ENCODE measurements around the gene TBCB. TPM values are rescaled to one million over a fixed set of nuclear protein-coding genes. Genes with fewer than 3 reads are reported as not detected.

Gene TBCB
- total and polyA plus RNA-seq, 2 experiments from 2014 or later, result 123 to 149 TPM

DNA sequence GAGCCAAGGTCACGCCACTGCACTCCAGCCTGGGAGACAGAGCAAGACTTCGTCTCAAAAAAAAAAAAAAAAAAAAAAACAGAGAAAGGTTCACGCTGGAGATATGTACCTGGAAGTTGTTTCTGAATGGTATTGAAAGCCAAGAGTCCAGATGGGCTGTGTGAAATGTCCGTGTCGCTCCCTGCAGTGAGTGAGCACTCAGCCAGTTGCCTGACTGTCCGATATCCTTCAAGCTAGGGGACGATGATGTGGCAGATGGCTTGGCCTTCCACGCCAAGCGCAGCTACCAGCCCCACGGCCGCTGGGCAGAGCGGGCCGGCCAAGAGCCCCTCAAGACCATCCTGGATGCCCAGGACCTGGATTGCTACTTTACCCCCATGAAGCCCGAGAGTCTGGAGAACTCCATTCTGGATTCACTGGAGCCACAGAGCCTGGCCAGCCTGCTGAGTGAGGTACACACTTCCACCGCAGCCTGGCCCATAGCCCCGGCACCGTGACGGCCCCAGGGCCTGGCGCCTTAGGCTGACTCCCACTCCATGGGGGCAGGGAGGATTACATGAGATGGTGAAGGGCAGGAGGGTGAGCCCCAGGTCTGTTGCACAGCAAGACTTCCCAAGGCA is 16.0 kb upstream of the TBCB start:
- 93% methylated on average over 19 of the region's 19 CpGs for WGBS (ENCODE audit: low lambda C conversion rate, missing lambda C conversion rate)
- Histone ChIP-seq H3K9me3 (ENCODE audit: low read depth) (no peaks in the 10 kb centered on the region), H4K20me1 (ENCODE audit: insufficient read depth, poor library complexity, severe bottlenecking) (no peaks in the 10 kb centered on the region), H3K27me3 (no peaks in the 10 kb centered on the region), H2AFZ (no peak overlapping the region), H3K27ac (no peak overlapping the region), H3K4me2 (no peak overlapping the region), H3K9me2 (replicated peaks; ENCODE audit: insufficient read depth) (no peaks in the 10 kb centered on the region), H3K4me1 (ENCODE audit: insufficient read depth) (no peaks in the 10 kb centered on the region), H3K79me2 (no peaks in the 10 kb centered on the region), H3K4me3 (no peak overlapping the region), H3K36me3 (replicated peaks; ENCODE audit: insufficient read depth, low read depth) (no peaks in the 10 kb centered on the region)
- no peak for DNase-seq (ENCODE audit: low spot score)
- no peak for TF ChIP-seq EZH2 (IDR thresholded peaks at IDR 0.05; ENCODE audit: borderline replicate concordance)
- TF ChIP-seq EZH2phosphoT487 (IDR thresholded peaks at IDR 0.05; ENCODE audit: low read depth, severe bottlenecking, unreplicated experiment), result no peak
- TF ChIP-seq, protein P1, sequence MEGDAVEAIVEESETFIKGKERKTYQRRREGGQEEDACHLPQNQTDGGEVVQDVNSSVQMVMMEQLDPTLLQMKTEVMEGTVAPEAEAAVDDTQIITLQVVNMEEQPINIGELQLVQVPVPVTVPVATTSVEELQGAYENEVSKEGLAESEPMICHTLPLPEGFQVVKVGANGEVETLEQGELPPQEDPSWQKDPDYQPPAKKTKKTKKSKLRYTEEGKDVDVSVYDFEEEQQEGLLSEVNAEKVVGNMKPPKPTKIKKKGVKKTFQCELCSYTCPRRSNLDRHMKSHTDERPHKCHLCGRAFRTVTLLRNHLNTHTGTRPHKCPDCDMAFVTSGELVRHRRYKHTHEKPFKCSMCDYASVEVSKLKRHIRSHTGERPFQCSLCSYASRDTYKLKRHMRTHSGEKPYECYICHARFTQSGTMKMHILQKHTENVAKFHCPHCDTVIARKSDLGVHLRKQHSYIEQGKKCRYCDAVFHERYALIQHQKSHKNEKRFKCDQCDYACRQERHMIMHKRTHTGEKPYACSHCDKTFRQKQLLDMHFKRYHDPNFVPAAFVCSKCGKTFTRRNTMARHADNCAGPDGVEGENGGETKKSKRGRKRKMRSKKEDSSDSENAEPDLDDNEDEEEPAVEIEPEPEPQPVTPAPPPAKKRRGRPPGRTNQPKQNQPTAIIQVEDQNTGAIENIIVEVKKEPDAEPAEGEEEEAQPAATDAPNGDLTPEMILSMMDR (IDR thresholded peaks at IDR 0.05; ENCODE audit: poor library complexity), result no peak

DNA sequence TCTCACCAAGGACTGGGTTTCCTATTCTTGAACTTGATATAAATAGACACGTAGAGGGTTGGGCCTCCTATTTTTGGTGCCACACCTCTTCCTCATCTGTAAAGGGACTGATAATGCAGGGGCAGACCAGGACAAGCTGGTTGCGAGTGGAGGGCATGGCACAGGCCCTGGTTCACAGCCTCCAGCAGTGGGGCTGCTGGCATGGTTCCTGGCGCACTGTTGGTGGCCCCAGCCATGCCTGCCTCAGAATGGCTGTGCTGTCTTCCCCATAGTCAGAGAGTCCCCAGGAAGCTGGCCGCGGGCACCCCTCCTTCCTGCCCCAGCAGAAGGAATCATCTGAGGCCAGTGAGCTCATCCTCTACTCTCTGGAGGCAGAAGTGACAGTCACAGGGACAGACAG is 14.8 kb upstream of the TBCB start:
- TF ChIP-seq EZH2phosphoT487 (IDR thresholded peaks at IDR 0.05; ENCODE audit: low read depth, severe bottlenecking, unreplicated experiment), result no peak
- no peak for DNase-seq (ENCODE audit: low spot score)
- WGBS (ENCODE audit: low lambda C conversion rate, missing lambda C conversion rate), result 93% methylated on average over 5 of the region's 5 CpGs
- no peaks in the 10 kb centered on the region for H3K9me2 ChIP-seq (replicated peaks; ENCODE audit: insufficient read depth)
- no peaks in the 10 kb centered on the region for H3K9me3 ChIP-seq (ENCODE audit: low read depth)
- no peaks in the 10 kb centered on the region for H4K20me1 ChIP-seq (ENCODE audit: insufficient read depth, poor library complexity, severe bottlenecking)
- H3K27me3 ChIP-seq, result no peaks in the 10 kb centered on the region
- no peak overlapping the region for H2AFZ ChIP-seq
- no peak overlapping the region for H3K4me3 ChIP-seq
- no peaks in the 10 kb centered on the region for H3K4me1 ChIP-seq (ENCODE audit: insufficient read depth)
- H3K27ac ChIP-seq, result no peak overlapping the region
- H3K79me2 ChIP-seq, result no peaks in the 10 kb centered on the region
- H3K36me3 ChIP-seq (replicated peaks; ENCODE audit: insufficient read depth, low read depth), result no peaks in the 10 kb centered on the region
- no peak overlapping the region for H3K4me2 ChIP-seq

DNA sequence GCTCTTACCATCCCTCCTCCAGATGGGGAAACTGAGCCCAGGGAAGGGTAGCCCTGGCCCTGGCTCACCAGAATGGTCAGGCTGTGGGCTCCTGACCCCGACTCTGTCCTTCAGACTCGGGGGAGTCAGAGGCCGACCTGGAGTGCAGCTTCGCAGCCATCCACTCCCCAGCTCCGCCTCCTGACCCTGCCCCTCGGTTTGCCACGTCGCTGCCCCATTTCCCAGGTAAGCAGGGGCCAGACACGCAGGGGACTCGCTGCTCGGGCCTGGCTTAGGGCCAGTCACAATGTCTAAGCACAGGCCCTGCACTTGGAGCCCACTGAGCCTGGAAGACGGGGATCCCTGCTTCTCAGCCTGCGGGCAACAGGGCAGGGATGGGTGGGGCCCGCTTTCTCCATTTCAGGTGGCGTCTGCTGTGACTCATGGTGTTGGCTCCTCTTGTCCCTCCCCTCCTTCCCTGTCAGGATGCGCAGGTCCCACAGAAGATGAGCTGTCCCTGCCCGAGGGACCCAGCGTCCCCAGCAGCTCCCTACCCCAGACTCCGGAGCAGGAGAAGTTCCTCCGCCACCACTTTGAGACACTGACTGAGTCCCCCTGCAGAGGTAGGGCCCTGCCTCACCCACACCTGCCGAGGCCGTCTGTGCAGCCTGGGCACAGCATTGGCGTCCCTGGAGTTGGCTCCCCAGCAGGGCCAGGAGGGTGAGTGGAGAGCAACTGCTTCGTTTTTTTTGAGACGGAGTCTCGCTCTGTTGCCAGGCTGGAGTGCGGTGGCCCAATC is 13.5 kb upstream of the TBCB start:
- Histone ChIP-seq H3K9me2 (replicated peaks; ENCODE audit: insufficient read depth) (no peaks in the 10 kb centered on the region), H3K4me2 (no peak overlapping the region), H4K20me1 (ENCODE audit: insufficient read depth, poor library complexity, severe bottlenecking) (no peaks in the 10 kb centered on the region), H3K79me2 (no peaks in the 10 kb centered on the region), H2AFZ (no peak overlapping the region), H3K27me3 (no peaks in the 10 kb centered on the region), H3K36me3 (replicated peaks; ENCODE audit: insufficient read depth, low read depth) (no peaks in the 10 kb centered on the region), H3K27ac (no peak overlapping the region), H3K9me3 (ENCODE audit: low read depth) (no peaks in the 10 kb centered on the region), H3K4me1 (ENCODE audit: insufficient read depth) (no peaks in the 10 kb centered on the region), H3K4me3 (no peak overlapping the region)
- no peak for DNase-seq (ENCODE audit: low spot score)
- WGBS (ENCODE audit: low lambda C conversion rate, missing lambda C conversion rate), result 96% methylated on average over 26 of the region's 27 CpGs
- no peak for TF ChIP-seq EZH2 (IDR thresholded peaks at IDR 0.05; ENCODE audit: borderline replicate concordance)
- TF ChIP-seq, protein P1 (IDR thresholded peaks at IDR 0.05; ENCODE audit: poor library complexity), result no peak
- TF ChIP-seq EZH2phosphoT487 (IDR thresholded peaks at IDR 0.05; ENCODE audit: low read depth, severe bottlenecking, unreplicated experiment), result no peak

DNA sequence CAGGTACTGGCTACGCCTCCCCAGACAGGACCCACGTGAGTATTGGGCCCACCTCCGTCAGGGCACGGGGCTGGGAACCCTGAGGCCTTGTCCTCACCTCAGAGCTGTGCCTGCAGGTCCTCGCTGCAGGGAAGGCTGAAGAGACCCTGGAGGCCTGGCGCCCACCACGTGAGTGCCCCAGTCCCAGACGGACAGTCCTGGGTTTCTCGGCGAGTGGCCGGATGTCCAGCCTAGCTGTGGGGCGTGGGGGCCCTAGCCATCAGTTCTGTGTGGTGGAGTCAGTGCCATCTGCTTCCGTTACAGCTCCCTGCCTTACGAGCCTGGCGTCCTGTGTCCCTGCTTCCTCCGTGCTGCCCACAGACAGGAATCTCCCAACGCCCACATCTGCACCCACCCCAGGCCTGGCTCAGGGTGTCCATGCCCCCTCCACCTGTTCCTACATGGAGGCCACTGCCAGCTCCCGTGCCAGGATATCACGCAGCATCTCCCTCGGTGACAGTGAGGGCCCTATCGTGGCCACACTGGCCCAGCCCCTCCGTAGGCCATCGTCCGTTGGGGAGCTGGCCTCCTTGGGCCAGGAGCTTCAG is 12.1 kb upstream of the TBCB start:
- H3K4me1 ChIP-seq (ENCODE audit: insufficient read depth), result no peaks in the 10 kb centered on the region
- no peaks in the 10 kb centered on the region for H3K27me3 ChIP-seq
- H3K27ac ChIP-seq, result no peak overlapping the region
- no peaks in the 10 kb centered on the region for H4K20me1 ChIP-seq (ENCODE audit: insufficient read depth, poor library complexity, severe bottlenecking)
- no peak overlapping the region for H3K4me2 ChIP-seq
- no peaks in the 10 kb centered on the region for H3K9me3 ChIP-seq (ENCODE audit: low read depth)
- H2AFZ ChIP-seq, result no peak overlapping the region
- no peaks in the 10 kb centered on the region for H3K79me2 ChIP-seq
- DNase-seq (ENCODE audit: low spot score), result no peak
- WGBS (ENCODE audit: low lambda C conversion rate, missing lambda C conversion rate), result 96% methylated on average over 24 of the region's 24 CpGs
- TF ChIP-seq EZH2phosphoT487 (IDR thresholded peaks at IDR 0.05; ENCODE audit: low read depth, severe bottlenecking, unreplicated experiment), result no peak
- TF ChIP-seq EZH2 (IDR thresholded peaks at IDR 0.05; ENCODE audit: borderline replicate concordance), result no peak
- TF ChIP-seq, protein P1 (IDR thresholded peaks at IDR 0.05; ENCODE audit: poor library complexity), result no peak
- no peak overlapping the region for H3K4me3 ChIP-seq
- no peaks in the 10 kb centered on the region for H3K36me3 ChIP-seq (replicated peaks; ENCODE audit: insufficient read depth, low read depth)
- no peaks in the 10 kb centered on the region for H3K9me2 ChIP-seq (replicated peaks; ENCODE audit: insufficient read depth)
